HS-27A (cell line): Measurements from ENCODE around the gene NHSL2.
"Not testable (repeated sequence)": the region's sequence is repeated elsewhere in the genome, so short reads cannot be mapped to it uniquely, and the experiment has no call there.

ENCODE experiments used
- DNase-seq: peaks from one replicate; pipeline ENCODE4 v3.0.0-alpha.2; 2012; ENCODE audit warnings: low read depth, missing footprints

Gene NHSL2

DNA sequence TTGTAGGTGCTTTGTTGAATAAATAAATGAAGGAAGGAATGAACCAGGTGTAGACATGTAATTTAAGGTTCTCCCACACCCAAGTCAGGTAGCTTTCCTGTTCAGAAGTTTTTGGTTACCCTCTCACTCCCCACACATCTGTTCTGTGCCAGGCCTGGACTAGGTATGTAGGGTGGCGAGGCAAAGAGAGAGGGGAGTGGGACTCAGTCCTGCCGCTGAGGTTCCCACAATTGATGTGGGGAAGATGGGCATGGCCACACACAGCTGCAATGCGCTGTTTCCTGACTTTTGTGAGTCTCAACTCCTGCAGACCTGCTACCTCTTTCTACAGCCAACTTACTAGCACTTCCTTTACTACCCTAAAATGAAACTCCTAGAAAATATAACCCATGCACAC is 132.2 kb downstream of the NHSL2 start:
- no peak for DNase-seq

DNA sequence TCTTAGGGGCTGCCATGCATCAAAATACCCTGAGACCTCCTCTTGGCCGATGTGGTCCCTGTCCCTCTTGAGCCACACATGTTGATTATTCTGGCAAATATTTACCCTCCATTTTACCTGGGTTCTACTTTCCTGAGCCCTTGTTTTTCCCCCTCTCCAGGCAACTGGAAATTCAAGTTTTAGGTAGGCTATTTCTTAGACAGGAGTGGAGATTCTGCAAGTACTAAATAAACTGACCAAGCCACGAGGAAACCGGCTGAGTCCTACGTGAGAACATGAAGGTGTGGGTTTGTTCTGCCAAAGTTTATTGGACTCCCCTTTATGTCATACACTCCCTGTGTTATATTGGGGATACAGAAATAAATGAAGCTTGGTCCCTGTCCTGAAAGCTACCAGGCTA is 133.0 kb downstream of the NHSL2 start:
- no peak for DNase-seq

DNA sequence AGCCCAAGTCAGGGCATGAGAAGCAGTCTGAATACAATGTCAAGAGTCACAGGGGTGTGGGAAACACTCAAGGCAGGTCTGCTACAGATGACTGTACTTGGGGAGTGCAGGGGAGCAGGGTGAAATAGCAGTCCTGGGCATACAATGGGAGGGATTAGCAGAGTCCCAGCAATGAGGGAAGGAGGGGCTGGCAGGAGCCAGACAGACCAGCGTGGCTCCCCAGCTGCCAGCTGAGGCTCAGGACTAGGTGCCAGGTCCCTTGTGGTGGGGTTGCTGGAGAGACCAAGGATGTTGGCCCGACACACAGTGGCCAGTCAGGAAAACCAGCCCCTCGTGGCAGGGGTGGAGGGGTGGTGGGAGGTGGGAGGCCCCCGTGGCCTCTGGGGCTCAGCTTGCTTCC is 134.5 kb downstream of the NHSL2 start:
- DNase-seq, result no peak

GRCh38 chrX:72045552-72046277 is 135.1 kb downstream of the NHSL2 start:
- no peak for DNase-seq

GRCh38 chrX:72046447-72046846 is 135.8 kb downstream of the NHSL2 start:
- DNase-seq, result no peak

DNA sequence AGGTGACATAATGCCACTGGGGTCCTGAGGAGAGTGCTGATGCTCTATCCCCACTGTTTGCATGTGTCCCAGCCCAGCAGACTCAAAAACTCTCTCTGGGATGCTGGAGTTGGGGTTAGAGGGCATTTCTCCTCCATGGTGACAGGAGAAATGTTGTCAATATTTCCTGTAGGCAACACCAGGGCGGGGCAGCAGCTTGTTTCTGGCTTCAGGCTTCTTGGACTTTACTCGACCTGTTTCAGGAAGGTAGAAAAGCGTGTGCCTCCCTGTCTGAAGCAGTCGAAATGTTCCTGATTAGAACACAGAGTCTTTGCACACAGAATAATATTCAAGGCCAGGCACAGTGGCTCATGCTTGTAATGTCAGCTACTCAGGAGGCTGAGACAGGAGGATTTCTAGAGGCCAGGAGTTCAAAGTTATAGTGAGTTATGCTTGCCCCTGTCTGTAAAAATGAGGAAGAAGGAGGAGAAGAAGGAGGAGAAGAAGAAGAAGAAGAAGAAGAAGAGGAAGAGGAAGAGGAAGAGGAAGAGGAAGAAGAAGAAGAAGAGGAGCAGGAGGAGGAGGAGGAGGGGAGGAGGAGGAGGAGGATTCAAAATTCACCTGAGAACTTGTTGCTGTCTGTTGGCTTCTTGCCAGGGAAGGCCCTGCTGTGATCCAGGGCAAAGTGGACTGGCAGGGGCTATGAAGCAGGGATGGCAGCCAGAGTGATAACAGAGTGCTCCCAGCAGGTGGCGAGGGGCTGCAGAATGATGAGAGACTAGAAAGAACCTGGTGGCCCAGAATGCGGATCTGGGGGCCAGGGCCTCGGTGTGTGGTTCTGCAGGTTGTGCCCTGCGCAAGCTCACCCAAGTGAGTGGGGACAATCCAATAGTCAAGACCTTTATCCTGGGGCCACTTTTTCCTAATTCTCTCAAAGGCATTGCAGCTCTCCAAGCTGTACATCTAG is 138.1 kb downstream of the NHSL2 start:
- DNase-seq, result no peak

- no peak for DNase-seq
Measured at GRCh38 chrX:72050011-72050410, 139.4 kb downstream of the NHSL2 start.

DNA sequence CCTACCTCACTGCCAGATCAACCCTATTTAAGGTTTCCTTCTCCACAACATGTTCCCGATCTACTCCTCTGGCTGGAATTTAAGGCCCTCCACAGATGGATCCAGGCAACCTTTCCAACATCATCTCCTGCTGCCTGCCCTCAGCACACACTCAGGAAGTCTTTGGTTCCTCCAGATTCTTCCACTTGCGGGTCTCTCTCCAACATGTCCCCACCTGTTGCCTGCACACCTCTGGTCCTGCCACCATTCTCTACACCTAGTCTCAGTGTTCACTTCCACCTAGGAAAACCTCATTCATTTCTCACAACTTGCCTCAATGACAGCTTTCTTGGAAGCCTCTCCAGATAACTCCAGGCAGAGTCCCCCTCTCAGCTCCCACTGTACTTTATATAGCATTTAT is 140.9 kb downstream of the NHSL2 start:
- DNase-seq, result no peak

DNA sequence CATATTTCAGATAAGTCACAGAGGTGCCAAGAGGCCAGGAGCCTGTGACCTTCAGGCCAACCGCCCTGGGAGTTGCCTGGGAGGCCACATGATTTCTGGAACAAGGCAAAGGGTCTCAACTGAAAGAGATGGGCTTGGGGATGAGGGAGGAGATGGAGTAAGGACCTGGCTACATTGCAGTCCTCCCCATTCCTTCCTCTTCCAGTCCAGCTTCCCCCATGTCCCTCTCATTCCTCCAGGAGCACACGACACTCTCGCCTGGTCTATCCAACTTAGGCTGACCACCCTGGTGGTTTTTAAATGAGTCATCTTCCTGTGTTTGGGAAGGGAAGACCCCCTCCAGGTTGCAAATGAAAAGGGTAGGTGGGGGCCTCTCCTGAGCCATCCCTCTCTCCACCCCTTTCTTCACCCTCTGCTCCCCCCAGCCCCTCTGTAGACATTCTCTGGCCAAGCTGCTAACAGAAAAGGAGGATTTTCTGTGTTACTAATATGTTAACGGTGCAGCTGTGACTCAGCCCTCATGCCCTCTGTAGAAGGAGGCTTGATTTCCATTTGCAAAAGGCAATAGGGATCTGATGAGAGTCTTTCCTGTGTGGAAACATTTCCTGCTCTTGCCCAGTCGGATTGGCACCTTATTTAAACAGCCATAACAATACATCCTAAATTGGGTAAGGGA is 141.9 kb downstream of the NHSL2 start:
- no peak for DNase-seq

- DNase-seq, result no peak
Measured at GRCh38 chrX:72053508-72053907, 142.9 kb downstream of the NHSL2 start.

- no peak for DNase-seq
Measured at GRCh38 chrX:72054779-72055489, 144.3 kb downstream of the NHSL2 start.

DNA sequence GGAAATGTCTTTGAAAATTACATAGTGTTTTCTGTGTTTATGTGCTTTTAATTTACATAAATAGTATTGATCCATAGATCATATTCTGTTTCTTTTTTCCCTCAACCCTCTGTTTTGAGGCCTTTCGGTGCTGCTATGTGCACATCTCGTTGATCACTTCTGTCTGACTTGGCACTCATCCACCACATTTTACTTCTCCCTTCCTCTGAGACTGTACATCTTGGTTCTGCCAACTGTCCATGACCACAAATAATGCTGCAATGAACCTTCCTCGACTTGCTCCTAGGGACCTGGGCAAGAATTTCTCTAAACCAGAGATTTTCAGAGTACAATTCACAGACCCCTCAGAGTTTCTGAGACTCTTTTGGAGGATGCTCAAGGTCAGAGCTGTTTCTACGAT is 146.7 kb downstream of the NHSL2 start:
- no peak for DNase-seq

- no peak for DNase-seq
Measured at GRCh38 chrX:72057849-72058248, 147.2 kb downstream of the NHSL2 start.

DNA sequence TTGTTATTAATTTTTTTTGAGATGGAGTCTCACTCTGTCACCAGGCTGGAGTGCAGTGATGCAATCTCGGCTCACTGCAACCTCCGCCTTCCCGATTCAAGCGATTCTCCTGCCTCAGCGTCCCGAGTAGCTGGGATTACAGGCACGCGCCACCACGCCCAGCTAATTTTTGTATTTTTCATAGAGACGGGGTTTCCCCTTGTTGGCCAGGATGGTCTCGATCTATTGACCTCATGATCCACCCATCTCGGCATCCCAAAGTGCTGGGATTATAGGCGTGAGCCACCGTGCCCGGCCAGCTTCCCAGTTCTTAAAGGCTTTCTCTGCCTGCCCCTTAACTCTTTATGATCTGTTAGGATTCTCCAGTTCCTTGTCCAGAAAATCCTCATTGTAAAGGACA is 147.7 kb downstream of the NHSL2 start:
- not testable (repeated sequence) for DNase-seq

DNA sequence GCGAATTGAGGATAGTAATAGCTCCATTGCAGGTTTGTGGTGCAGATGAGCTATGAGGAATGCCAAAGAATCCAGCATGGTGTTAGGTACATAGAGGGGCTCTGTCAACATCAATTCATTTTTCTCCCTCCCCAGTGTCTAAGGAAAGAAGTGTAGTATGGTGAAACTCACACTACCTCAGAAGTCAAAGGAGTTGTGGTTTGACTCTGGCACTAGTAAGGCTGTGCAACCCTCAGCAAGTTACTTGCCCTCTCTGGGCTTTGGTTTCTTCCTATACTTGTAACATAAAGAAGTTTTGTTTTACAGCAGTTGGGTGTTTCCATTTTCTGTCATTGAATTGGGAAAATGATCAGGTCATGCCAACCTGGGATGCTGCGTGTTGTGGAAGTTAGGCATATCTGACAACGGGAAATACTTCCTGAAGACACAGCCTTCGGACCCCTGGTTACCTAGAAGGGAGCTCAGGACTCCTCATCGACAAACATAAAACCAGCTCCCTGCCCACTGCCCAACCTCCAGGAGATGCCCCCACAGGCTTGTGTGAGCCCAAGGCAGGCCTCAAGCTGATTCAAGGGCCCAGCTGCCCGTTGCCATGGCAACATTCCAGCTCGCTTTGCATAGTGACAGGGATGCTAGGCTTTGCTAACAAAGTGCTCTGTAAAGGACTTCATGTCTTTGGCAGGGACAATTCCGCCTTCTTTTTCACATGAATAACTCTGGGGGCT is 149.7 kb downstream of the NHSL2 start:
- DNase-seq, result no peak

- DNase-seq, result no peak
Measured at GRCh38 chrX:72060921-72061490, 150.4 kb downstream of the NHSL2 start.

DNA sequence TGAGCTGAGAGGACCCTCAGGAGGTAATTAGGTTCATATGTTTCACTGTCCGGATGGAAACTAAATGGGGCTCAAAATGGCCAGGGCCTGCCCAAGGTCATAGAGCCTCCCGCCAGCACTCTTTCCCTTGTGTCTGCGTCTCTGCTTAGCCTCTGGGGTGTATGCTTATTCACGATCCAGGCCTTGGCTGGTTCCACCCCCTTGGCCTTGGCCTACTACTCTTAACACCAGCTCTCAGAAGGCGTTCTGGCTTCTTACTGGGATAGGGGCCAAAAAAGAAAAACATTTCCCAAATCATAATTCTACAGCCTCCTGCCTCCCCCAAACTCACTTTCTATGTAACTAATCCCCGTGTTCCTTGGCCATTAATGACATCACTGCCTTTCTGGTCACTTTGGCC is 152.3 kb downstream of the NHSL2 start:
- no peak for DNase-seq

GRCh38 chrX:72069350-72070160 is 158.9 kb downstream of the NHSL2 start:
- no peak for DNase-seq

- DNase-seq, result no peak
Measured at GRCh38 chrX:72071213-72071612, 160.6 kb downstream of the NHSL2 start.

DNA sequence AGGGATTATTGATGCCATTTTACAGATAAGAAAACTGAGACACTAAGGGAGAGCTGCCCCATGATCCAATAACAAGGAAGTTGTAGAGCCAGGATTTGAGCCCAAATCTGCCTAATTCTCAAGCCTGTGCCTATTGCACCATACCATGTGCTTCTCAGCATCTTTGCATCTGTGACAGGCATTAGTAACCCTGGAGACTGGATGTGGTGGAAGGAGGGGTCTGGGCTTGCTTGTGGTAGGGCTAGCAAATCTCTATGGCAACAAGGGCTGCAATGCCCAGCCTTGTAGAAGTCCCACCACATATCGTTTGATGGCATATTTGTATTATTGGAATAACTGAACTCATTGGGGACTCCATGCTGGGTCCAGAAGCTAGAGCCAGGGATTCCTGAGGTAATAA is 163.0 kb downstream of the NHSL2 start:
- DNase-seq, result no peak
